T-helper 1 cell treated with Interleukin-12 subunit alpha and Interleukin-12 subunit beta and Interleukin-4 antibody, amounts not matched to agents 30 ng/mL and 1 ng/mL, for 36 hours (primary cell): ENCODE measurements around the gene PIP5K1A. TPM values are rescaled to one million over a fixed set of nuclear protein-coding genes. Genes with fewer than 3 reads are reported as not detected.

ENCODE experiments used
- intact Hi-C: fragments of 100-400 bp; cut with micrococcal nuclease; formaldehyde crosslinking; loops from one replicate; pipeline ENCODE4 v1.15.1; 2024
- total RNA-seq: library from RNA; stranded (reverse); gene quantifications from 2 replicates; pipeline ENCODE4 v1.2.3, GENCODE V29; 2022

The PIP5K1A gene
- total RNA-seq, 1 donor from 2014 or later: 72.1 TPM

DNA sequence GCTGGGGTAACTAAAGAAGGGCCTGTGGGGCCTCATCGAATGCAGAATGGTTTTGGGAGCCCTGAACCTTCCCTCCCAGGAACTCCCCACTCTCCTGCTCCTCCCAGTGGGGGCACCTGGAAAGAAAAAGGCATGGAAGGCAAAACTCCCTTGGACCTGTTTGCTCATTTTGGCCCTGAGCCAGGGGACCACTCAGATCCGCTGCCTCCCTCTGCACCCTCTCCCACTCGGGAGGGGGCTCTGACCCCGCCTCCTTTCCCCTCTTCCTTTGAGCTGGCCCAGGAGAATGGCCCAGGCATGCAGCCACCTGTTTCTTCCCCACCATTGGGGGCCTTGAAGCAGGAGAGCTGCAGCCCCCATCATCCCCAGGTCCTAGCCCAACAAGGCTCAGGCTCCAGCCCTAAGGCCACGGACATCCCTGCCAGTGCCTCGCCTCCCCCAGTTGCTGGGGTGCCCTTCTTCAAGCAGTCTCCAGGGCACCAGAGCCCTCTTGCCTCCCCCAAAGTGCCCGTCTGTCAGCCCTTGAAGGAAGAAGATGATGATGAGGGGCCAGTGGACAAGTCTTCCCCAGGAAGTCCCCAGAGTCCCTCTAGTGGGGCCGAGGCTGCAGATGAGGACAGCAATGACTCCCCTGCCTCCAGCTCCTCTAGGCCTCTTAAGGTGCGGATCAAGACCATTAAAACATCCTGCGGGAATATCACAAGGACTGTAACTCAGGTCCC lies 88.4 kb downstream of the PIP5K1A start:
- intact Hi-C loops: no loop called here

DNA sequence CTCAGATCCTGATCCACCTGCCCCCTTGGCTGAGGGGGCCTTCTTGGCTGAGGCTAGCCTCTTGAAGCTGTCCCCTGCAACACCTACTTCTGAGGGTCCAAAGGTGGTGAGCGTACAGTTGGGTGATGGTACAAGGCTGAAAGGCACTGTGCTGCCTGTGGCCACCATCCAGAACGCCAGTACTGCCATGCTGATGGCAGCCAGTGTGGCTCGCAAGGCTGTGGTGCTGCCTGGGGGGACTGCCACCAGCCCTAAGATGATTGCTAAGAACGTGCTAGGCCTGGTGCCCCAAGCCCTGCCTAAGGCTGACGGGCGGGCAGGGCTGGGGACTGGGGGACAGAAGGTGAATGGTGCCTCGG lies 89.0 kb downstream of the PIP5K1A start:
- intact Hi-C loops: no loop called here

DNA sequence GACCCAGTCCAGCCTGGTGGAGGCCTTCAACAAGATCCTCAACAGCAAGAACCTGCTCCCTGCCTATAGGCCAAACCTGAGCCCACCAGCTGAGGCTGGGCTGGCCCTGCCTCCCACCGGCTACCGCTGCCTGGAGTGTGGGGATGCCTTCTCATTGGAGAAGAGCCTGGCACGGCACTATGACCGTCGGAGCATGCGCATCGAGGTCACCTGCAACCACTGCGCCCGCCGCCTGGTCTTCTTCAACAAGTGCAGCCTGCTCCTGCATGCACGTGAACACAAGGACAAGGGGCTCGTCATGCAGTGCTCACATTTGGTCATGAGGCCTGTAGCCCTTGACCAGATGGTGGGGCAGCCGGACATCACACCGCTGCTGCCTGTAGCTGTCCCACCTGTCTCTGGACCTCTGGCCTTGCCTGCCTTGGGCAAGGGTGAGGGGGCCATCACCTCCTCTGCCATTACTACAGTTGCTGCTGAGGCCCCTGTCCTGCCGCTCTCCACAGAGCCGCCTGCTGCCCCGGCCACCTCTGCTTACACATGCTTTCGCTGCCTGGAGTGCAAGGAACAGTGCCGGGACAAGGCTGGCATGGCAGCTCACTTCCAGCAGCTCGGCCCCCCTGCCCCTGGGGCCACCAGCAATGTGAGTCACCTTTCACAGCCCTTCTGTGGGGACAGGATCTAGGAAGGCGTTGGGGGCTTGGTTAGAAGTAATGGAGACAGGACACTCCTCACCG lies 89.6 kb downstream of the PIP5K1A start:
- intact Hi-C loops: no loop called here

DNA sequence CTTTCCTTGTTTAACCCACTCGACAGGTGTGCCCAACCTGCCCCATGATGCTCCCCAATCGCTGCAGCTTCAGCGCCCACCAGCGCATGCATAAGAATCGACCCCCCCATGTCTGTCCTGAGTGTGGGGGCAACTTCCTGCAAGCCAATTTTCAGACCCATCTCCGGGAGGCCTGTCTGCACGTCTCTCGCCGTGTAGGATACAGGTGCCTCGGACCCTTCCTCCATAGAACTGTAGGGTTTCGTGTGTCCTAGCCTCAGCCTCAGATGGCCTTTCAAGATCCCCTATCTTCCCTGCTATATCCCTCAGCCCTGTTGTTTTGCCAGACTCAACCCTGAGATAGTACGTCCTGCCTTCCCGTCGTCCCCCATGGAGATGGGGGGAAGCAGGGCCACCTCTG lies 90.2 kb downstream of the PIP5K1A start:
- intact Hi-C loops: no loop called here

DNA sequence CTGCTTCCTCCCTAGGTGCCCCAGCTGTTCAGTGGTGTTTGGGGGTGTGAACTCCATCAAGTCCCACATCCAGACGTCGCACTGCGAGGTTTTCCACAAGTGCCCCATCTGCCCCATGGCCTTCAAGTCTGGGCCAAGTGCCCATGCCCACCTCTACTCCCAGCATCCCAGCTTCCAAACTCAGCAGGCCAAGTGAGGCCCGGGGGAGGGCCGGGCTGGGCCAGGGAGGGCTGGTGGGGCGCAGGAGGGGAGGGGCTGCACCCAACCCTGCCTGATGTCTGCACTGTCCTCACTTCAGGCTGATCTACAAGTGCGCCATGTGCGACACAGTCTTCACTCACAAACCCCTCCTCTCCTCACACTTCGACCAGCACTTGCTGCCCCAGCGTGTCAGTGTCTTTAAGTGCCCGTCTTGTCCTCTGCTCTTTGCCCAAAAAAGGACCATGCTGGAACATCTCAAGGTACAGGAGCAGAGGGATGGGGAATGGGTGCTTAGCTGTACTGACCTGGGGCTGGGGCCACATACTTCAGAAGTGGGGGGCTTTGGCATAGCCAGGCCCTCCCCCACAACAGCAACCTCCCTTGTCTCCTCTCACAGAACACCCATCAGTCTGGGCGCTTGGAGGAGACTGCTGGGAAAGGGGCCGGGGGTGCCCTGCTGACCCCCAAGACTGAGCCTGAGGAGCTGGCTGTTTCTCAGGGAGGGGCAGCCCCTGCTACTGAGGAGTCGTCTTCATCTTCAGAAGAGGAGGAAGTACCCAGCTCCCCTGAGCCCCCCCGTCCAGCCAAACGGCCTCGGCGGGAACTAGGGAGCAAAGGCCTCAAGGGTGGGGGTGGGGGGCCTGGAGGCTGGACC lies 91.0 kb downstream of the PIP5K1A start:
- intact Hi-C loops: no loop called here

DNA sequence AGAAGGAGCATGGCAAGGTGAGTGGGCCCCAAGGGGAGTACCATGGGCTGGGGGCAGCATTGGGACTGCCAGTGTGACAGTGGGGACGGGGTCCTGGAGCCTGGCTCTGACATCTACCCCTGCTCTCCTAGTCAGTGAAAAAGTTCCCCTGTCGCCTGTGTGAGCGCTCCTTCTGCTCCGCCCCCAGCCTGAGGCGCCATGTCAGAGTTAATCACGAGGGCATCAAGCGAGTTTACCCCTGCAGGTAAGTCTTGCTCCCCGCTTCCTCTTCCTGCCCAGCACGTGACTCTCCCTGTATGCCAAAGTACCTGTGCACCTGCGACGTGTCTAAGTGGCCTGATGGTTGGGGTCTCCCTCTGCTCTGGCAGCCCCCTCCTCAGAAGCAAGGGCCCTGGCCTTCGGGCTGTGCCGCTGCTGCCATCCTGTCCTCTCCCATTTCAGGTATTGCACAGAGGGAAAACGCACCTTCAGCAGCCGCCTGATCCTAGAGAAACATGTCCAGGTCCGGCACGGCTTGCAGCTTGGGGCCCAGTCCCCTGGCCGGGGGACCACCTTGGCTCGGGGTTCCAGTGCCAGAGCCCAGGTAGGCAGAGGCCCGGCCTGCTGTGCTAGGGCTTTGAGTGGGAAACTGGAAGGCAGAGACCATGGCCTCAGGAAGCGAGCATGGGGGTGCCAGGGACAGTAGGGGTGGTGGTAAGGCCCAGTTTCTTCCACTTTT lies 91.8 kb downstream of the PIP5K1A start:
- intact Hi-C loops: no loop called here

DNA sequence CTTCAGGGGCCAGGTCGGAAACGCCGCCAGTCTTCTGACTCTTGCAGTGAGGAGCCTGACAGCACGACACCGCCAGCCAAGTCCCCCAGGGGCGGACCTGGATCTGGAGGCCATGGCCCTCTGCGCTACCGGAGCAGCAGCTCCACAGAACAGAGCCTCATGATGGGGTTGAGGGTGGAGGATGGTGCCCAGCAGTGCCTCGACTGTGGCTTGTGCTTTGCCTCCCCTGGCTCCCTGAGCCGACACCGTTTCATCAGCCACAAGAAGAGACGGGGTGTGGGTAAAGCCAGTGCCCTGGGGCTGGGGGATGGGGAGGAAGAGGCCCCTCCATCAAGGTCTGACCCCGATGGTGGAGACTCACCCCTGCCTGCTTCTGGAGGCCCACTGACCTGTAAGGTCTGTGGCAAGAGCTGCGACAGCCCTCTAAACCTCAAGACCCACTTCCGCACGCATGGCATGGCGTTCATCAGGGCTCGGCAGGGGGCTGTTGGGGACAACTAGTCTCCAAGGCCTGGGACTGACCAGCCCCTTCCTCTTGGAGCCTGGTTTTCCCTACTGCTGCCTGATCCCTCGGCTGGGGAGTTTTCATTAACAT lies 92.5 kb downstream of the PIP5K1A start:
- intact Hi-C loops: no loop called here

DNA sequence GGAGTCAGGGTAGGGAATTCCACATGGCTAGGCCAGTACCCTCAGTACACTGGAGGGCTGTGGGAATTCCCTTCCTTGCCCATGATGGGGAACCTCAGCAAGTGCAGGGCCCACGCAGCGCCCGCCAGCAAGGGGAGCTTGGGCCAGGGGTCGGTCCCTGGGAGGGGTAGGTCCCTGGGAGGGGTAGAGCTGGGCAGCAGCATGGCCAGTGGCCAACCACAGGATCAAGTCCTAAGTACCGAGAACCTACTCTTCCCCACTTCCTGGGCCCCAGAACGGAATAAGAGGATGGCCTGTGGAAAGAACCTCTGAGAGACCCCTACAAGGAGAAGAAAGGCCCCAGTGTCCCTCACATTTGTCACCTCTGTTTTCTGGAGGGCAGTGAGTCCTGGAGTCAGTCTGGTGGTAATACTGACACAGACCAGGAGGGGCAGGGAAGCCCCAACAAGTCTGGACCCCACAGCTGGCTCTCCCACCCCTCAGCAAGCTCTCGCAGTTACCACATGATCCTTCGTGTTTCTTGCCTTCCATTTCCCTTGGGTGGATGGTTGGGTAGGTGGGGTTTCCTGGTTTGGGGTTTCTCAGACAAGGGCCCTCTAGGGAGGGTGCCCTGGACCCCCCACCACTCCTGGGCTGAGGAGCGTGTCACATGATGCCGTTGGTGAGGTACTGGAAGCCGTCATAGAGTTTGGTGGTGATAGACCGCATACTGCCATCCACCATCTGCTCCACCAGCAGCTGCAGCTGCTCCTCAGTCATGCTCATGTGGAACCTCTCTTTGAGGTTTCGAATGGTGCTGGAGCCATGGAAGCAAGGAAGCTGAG lies 94.1 kb downstream of the PIP5K1A start:
- intact Hi-C loops: no loop called here

DNA sequence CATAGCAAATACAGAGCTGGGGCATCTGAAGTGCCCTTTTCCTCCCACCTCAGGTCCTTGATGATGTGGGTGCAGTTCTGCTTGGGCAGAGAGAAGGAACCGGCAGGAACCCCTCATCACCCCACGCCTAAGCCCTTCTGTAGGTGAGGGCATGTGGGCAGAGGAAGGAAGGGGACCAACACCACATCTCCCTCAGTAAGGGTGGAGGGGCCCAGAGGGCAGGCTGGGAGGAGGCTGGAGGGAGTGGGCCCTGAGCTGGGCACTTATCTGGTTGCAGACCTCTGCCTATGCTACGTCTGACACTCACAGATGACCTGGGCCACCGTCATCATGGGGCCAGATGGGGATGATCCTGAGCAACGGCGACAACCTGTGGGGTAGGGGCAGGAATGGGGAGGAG lies 94.7 kb downstream of the PIP5K1A start:
- intact Hi-C loops: no loop called here

DNA sequence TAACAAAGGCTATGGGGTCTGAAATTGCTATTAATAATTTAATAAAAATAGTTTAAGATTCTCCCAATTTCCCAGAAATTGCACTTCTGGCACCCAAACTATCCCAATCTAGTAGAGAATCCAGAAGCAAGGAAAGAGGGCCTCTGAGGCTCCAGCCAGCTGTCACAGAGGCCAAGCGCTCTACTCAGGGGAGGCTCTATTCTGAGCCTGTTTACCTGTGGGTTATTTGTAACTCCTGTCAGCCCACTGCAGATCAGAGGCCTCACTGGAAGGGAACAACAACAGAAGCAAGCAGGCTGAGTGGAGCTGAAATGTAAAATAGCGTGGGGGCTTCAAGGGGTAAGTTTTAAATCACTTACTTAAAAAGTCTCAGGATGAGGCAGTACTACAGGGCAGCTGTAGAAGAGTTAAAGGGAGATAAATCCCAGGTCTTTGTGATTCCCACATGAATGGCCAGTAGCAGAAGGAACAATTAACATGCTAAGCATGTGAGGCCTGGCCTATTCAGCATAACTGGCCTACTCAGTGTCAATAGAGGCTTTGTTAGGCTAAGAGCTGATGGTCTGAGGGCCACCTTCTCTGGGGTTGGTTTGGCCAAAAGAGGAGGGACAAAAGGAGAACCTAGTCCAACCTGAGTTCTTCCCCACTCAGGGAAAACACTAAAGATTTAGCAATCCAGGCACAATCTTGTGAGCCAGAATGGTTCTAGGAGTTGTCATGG lies 96.5 kb downstream of the PIP5K1A start:
- intact Hi-C loops: no loop called here

Other genes starting within 250 kb of the PIP5K1A start
- gene CERS2, start 223.7 kb upstream of the PIP5K1A start, total RNA-seq: 175 and 180 TPM in 2 replicates
- not detected in 2 replicates for gene ANXA9, start 216.3 kb upstream of the PIP5K1A start, total RNA-seq
- 27.0 and 27.4 TPM in 2 replicates for gene MINDY1, start 191.7 kb upstream of the PIP5K1A start, total RNA-seq
- gene PRUNE1, start 190.1 kb upstream of the PIP5K1A start, total RNA-seq: 17.5 and 17.7 TPM in 2 replicates
- gene BNIPL, start 162.0 kb upstream of the PIP5K1A start, total RNA-seq: 0.95 and 2.6 TPM in 2 replicates
- 1.0 and 1.2 TPM in 2 replicates for gene C1orf56, start 150.8 kb upstream of the PIP5K1A start, total RNA-seq
- 370 and 379 TPM in 2 replicates for gene CDC42SE1, start 138.9 kb upstream of the PIP5K1A start, total RNA-seq
- 3.7 and 3.9 TPM in 2 replicates for gene MLLT11, start 138.2 kb upstream of the PIP5K1A start, total RNA-seq
- 27.5 and 28.6 TPM in 2 replicates for gene GABPB2, start 127.8 kb upstream of the PIP5K1A start, total RNA-seq
- 1.1 and 2.2 TPM in 2 replicates for gene SEMA6C, start 51.9 kb upstream of the PIP5K1A start, total RNA-seq
- 34.5 and 37.2 TPM in 2 replicates for gene TNFAIP8L2, start 41.9 kb upstream of the PIP5K1A start, total RNA-seq
- 2.9 and 3.3 TPM in 2 replicates for gene LYSMD1, start 32.6 kb upstream of the PIP5K1A start, total RNA-seq
- 66.5 and 74.8 TPM in 2 replicates for gene SCNM1, start 32.4 kb upstream of the PIP5K1A start, total RNA-seq
- gene TMOD4, start 22.6 kb upstream of the PIP5K1A start, total RNA-seq: 2.7 and 4.5 TPM in 2 replicates
- gene VPS72, start 8.4 kb upstream of the PIP5K1A start, total RNA-seq: 72.0 and 80.4 TPM in 2 replicates
- 200 and 204 TPM in 2 replicates for gene PSMD4, start 56.2 kb downstream of the PIP5K1A start, total RNA-seq
- 27.0 and 28.6 TPM in 2 replicates for gene ZNF687, start 83.7 kb downstream of the PIP5K1A start, total RNA-seq
- 81.2 and 85.5 TPM in 2 replicates for gene PI4KB, start 128.9 kb downstream of the PIP5K1A start, total RNA-seq
- 118 and 120 TPM in 2 replicates for gene RFX5, start 148.7 kb downstream of the PIP5K1A start, total RNA-seq
- not detected in 2 replicates for gene SELENBP1, start 174.2 kb downstream of the PIP5K1A start, total RNA-seq
- 393 and 396 TPM in 2 replicates for gene PSMB4, start 201.0 kb downstream of the PIP5K1A start, total RNA-seq